ENCODE measurements around the gene CCDC154.

CCDC154 gene

DNA sequence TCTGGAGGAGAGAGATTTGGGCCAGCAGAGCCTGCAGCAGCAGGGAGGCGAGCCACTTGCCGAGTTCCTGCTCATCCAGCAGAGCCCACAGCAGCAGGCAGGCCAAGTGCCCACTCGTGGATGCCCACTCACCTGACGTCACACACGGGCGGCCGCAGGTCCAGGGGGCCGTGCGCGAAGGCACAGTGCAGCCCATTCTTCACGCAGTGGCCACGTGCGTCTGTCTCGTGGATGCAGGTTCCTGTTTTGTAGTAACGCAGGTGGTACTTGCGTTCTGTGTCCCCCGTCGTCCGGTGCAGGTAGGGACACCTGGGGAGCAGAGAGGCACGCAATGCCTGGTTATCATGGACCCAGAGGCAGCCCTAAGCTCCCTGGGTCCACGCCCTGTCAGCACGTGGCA, 41.3 kb downstream of the CCDC154 start:
- no peak for DNase-seq (ENCODE audit: low read depth)
- TF ChIP-seq, protein P1, sequence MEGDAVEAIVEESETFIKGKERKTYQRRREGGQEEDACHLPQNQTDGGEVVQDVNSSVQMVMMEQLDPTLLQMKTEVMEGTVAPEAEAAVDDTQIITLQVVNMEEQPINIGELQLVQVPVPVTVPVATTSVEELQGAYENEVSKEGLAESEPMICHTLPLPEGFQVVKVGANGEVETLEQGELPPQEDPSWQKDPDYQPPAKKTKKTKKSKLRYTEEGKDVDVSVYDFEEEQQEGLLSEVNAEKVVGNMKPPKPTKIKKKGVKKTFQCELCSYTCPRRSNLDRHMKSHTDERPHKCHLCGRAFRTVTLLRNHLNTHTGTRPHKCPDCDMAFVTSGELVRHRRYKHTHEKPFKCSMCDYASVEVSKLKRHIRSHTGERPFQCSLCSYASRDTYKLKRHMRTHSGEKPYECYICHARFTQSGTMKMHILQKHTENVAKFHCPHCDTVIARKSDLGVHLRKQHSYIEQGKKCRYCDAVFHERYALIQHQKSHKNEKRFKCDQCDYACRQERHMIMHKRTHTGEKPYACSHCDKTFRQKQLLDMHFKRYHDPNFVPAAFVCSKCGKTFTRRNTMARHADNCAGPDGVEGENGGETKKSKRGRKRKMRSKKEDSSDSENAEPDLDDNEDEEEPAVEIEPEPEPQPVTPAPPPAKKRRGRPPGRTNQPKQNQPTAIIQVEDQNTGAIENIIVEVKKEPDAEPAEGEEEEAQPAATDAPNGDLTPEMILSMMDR (IDR thresholded peaks at IDR 0.05; ENCODE audit: low read length, missing control alignments): no peak
- H3K4me3 ChIP-seq (replicated peaks; ENCODE audit: low read depth, low read length): no peak overlapping the region

DNA sequence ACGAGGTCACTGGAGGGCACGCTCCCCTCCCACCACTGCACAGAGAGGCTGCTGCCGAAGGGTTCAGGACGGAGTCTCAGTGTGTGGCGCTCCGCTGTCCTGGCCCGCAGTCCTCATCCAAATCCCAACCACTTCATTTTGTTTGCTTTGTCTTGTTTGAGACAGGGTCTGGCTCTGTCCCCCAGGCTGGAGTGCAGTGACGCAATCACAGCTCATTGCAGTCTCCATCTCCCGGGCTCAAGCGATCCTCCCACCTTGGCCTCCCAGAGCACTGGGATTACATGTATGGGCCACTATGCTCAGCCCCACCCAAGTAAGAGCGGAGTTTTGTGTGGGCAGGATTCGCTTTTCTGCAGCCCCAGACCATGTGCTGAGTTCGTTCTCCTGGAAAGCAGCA, 42.6 kb downstream of the CCDC154 start:
- TF ChIP-seq, protein P1 (IDR thresholded peaks at IDR 0.05; ENCODE audit: low read length, missing control alignments): no peak
- H3K4me3 ChIP-seq (replicated peaks; ENCODE audit: low read depth, low read length): no peak overlapping the region
- DNase-seq (ENCODE audit: low read depth): no peak

DNA sequence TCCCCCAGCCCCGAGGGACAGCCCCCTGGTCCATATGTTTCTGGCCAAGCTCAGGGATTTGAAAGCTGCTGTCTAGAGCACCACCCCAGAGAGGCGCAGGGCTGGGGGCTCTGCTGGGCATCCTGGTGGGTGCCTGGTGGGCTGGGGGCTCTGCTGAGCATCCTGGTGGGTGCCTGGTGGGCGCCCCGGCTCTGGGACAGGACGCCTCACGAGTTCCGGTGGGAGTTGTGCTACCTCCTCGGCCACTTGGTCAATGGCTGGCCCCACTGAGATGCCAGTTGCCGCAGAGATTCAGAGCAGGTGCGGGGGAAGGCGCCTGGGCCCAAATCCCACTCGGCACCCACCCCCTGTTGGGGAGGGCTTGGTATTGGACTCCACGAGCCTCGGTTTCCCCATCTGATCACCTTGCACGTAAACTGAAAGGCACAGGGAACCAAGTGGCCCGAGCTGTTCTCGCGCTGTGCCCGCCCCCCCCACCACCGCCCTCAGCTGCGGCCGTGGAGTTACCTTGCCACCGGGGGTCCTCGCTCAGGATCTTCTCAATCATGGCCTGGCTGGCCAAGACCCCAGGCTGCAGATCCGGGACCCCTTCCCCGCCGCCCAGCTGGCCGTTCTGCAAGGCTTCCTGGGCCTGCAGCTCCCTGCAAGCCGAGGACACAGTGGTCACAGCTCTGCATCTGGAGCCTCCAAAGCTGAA, 43.1 kb downstream of the CCDC154 start:
- no peak overlapping the region for H3K4me3 ChIP-seq (replicated peaks; ENCODE audit: low read depth, low read length)
- DNase-seq (ENCODE audit: low read depth): no peak
- TF ChIP-seq, protein P1 (IDR thresholded peaks at IDR 0.05; ENCODE audit: low read length, missing control alignments): no peak

DNA sequence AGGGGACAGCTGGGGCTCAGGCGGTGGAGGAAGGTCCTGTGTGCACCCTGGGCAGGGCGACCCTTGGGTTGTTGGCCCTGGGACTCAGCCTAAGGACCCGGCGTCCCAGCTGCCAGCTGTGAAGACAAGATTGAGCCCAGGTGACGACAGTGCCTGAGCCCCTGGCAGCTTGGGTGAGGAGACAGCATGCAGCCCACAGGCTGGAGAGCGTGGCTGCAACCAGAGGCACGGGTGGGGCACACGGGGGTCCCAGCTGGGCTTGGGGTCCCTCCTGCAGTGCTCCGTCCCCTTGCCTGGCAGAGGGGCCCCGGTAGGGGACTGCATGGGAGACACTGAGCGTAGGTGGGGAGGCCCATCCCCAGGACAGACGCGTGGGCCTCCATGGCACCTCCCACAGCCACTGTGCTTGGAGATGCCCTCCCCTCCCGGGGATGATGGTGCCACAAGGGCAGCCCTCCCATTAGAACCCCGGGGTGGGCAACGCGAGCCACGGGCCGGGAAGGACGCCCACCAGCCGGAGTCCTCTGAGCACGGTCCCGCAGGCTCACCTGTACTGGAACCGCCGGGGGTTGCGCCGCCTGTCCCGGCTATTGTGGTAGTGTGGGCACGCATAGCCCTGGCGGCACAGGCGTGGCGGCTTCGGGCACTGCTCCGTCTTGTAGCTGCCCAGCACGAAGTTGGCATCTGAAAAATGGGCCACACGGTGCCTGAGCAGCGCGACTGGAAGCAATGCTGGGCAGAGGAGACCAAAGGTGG, 45.4 kb downstream of the CCDC154 start:
- no peak overlapping the region for H3K4me3 ChIP-seq (replicated peaks; ENCODE audit: low read depth, low read length)
- no peak for DNase-seq (ENCODE audit: low read depth)
- TF ChIP-seq, protein P1 (IDR thresholded peaks at IDR 0.05; ENCODE audit: low read length, missing control alignments): no peak

DNA sequence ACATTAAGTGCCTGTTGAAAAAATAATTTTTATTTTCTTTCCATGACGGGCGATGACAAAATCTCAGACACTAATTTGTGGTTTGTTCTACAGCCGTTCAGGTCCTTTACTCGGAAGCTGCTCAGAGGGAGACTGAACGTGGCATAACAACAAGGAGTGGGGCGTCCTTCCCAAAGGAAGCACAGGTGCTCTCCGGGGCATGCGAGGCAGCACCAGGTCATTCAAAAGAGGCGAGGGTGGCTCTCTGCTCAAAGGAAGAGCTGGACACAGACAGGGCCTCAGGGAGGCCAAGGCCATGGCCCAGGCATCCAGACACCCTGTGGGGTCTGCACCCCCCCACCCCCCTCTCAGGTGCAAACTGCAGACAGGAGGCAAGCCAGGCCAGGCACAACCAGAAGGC, 46.0 kb downstream of the CCDC154 start:
- TF ChIP-seq, protein P1 (IDR thresholded peaks at IDR 0.05; ENCODE audit: low read length, missing control alignments): no peak

DNA sequence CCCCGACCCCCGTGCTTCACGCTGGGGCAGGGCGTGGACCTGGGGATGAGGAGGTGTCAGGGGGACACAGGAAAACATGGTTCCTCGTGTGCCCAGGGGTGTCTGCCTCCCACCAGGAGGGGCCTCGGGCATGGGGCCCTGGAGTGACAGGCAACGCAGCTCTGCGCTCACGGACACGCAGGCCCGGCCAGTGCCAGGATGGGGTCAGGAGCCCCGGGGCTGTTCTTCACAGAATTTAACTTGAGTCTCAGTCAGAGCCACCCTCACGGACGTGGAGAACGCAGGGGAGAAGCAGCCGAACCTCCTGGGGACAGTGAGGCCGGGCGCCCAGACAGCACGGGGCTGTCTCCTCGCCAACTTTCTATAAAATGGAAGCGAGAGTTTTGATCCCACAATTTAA, 46.6 kb downstream of the CCDC154 start:
- H3K4me3 ChIP-seq (replicated peaks; ENCODE audit: low read depth, low read length): no peak overlapping the region
- DNase-seq (ENCODE audit: low read depth): no peak
- TF ChIP-seq, protein P1 (IDR thresholded peaks at IDR 0.05; ENCODE audit: low read length, missing control alignments): no peak

More for the DNA sequence above, 46.0 kb downstream of the CCDC154 start:
- DNase-seq (ENCODE audit: low read depth): no peak
- no peak overlapping the region for H3K4me3 ChIP-seq (replicated peaks; ENCODE audit: low read depth, low read length)

Measured in fibroblast of pulmonary artery (primary cell).